Measurements from ENCODE around the gene MED10. TPM values are rescaled to one million over a fixed set of nuclear protein-coding genes. Genes with fewer than 3 reads are reported as not detected.

MED10 gene, protein sequence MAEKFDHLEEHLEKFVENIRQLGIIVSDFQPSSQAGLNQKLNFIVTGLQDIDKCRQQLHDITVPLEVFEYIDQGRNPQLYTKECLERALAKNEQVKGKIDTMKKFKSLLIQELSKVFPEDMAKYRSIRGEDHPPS
- 27.8 and 35.1 TPM in 2 replicates for total RNA-seq

DNA sequence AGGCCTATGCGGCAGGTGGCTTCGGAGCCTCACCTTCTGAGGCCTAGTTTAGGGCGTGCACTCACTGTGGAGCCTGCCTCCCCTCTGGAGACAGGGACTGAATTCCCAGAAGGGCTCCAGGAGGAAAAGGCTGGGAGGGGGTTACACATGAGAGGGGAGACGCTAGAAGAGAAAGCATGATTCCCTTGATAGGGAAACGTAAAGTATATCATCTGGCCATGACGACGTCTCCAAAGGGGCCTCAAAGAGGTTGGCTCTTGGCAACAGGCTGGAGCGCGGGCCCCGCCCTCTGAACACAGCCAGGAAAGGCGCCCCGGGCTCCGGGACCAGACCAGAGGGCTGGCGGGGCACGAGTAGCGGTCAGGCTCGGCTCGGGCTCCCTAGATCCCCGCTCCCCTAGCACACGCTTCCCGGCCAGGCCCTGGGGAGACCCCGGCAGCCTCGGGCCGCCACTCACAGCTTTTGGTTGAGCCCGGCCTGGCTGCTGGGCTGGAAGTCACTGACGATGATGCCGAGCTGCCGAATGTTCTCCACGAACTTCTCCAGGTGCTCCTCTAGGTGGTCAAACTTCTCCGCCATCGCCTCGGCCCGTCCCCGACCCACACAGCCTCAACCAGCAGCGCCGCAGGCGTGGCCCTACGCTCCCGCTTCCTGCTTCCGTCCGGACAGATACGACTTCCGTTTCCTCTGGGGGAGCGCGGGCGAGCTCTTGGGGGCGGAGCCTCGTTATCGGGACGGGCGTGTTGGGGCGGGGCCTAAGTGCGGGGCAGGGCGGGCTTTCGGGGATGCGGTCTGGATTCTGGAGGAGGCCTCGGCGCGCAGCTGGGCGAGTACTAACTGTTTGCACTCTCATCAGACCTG lies at the start of gene MED10:
MED10 (minus strand) TSS at position 643 of the 861 bp plus-strand sequence; CDS start at position 579, 64 bp downstream.

Other genes with a start within 250 kb of the MED10 start
- not detected in 2 replicates for gene UBE2QL1, start 70.3 kb upstream of the MED10 start, total RNA-seq